DND-41 (cell line): ENCODE results near the gene ARHGAP26.

ENCODE experiments used
- ATAC-seq: fragments of 200-7000 bp; cut with Tn5 transposase; 3 replicates; pipeline ENCODE4 v1.9.1; 2021; ENCODE audit warnings: low read depth; ENCODE audit not compliant: insufficient read depth
- DNase-seq: peaks from one replicate; pipeline ENCODE4 v3.0.0-alpha.2; 2020
- H2AFZ ChIP-seq: 2 replicates; pipeline ENCODE4 v1.6.0; 2012; ENCODE audit warnings: low read depth, low read length
- H3K27ac ChIP-seq: 2 replicates; pipeline ENCODE4 v1.5.1; 2012; ENCODE audit warnings: low read length, inconsistent platforms
- H3K27me3 ChIP-seq: fragments of 200-600 bp; sonication (generic); 2 replicates; pipeline ENCODE4 v1.6.0; 2012; ENCODE audit warnings: low read length, mild to moderate bottlenecking, inconsistent platforms; ENCODE audit not compliant: insufficient read depth, poor library complexity
- H3K36me3 ChIP-seq: 2 replicates; pipeline ENCODE4 v1.5.1; 2012; ENCODE audit warnings: low read length, inconsistent platforms; ENCODE audit not compliant: insufficient read depth
- H3K4me1 ChIP-seq: 2 replicates; pipeline ENCODE4 v1.5.1; 2012; ENCODE audit warnings: mild to moderate bottlenecking, low read length; ENCODE audit not compliant: insufficient read depth
- H3K4me2 ChIP-seq: 2 replicates; pipeline ENCODE4 v1.6.0; 2012; ENCODE audit warnings: mild to moderate bottlenecking, moderate library complexity, low read length, inconsistent platforms; ENCODE audit not compliant: insufficient read depth
- H3K4me3 ChIP-seq, 2 experiments: fragments of 200-600 bp in 1 of 2; shearing (Covaris generic) in 1 of 2; 2 replicates each; pipeline ENCODE4 v1.5.1; 2012 to 2016; ENCODE audit warnings: inconsistent platforms in 2 of 2, low read length in 2 of 2, mild to moderate bottlenecking in 2 of 2, low read depth in 1 of 2, moderate library complexity in 1 of 2
- H3K79me2 ChIP-seq: 2 replicates; pipeline ENCODE4 v1.6.0; 2012; ENCODE audit warnings: low read length, inconsistent platforms; ENCODE audit not compliant: insufficient read depth
- H3K9ac ChIP-seq: 2 replicates; pipeline ENCODE4 v1.6.0; 2012; ENCODE audit warnings: low read depth, mild to moderate bottlenecking, inconsistent platforms, low read length, moderate library complexity
- H3K9me3 ChIP-seq: 2 replicates; pipeline ENCODE4 v1.5.1; 2012; ENCODE audit warnings: low read length, moderate library complexity, mild to moderate bottlenecking, inconsistent platforms; ENCODE audit not compliant: insufficient read depth, severe bottlenecking
- H4K20me1 ChIP-seq: 2 replicates; pipeline ENCODE4 v1.6.0; 2012; ENCODE audit warnings: low read length; ENCODE audit not compliant: insufficient read depth
- CTCF ChIP-seq: IDR thresholded peaks from 2 replicates; pipeline ENCODE4 v1.5.1; 2012; ENCODE audit warnings: borderline replicate concordance, low read length, moderate library complexity, mild to moderate bottlenecking; ENCODE audit not compliant: poor library complexity, severe bottlenecking; ENCODE audit errors: extremely low read depth
- EZH2 ChIP-seq: IDR thresholded peaks from 3 replicates; pipeline ENCODE4 v1.6.1; 2012; ENCODE audit warnings: borderline replicate concordance, low read depth, mild to moderate bottlenecking, moderate library complexity, low read length, inconsistent platforms; ENCODE audit not compliant: severe bottlenecking

The ARHGAP26 gene

DNA sequence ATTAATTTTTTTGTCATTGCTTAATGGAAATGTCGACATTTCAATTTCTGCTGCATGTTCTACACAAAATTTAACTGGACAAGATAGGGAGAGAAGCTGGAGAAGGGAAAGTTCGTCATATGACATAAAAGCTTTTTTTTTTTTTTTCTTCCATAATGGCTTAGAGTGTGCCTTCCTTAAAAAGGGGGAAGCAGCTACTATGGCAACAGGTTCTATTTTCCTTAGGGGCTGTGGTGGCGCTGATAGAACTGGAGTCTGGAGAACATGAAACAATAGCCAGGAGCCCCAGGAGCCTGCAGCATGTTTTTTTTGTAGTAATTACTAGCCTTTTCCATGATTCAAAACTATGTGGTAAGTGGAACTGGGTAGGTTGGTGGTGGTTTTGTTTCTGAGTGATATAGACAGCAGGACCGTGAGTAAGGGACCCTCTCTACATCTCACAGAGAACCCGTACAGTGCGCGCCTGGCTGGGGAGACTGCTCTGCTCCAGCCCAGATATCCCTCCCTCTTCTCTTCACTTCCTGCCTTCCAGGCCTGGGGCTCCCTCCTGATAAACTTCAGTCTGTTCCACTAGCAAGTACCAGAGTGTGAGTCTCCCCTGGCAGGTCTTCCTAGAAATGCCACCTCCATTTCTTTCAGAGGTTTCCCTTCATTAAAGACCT, 331.7 kb downstream of the ARHGAP26 start:
- TF ChIP-seq EZH2, result no peak
- no peak for TF ChIP-seq CTCF
- H3K36me3 ChIP-seq, result no peaks in the 10 kb centered on the region

DNA sequence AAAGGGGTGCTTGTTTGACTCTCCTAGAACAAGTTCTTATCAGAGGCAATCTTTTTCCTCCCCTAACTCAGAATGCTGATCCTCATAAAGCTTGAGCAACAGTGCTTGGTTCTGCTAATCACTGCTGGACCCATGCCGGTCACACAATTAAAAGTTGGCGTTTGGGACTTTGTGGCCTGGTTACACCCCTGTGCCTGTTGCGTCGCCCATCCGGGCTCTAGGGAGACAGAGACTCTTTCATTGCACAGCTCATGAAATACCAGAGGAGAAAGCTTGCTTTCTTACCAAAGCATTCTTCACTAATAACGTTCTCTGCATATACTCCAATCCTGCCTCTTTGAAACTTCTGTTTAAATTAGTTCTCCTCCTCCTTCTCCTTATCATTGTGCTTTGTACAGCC, 332.2 kb downstream of the ARHGAP26 start:
- no peaks in the 10 kb centered on the region for H3K36me3 ChIP-seq
- TF ChIP-seq EZH2 (no peak), CTCF (no peak)
- ATAC-seq (no peak), DNase-seq (no peak)
- no peak overlapping the region for H3K4me3 ChIP-seq
- no peaks in the 10 kb centered on the region for H3K27me3 ChIP-seq
- H3K9me3 ChIP-seq, result no peaks in the 10 kb centered on the region
- no peak overlapping the region for H3K27ac ChIP-seq
- H3K79me2 ChIP-seq, result no peaks in the 10 kb centered on the region
- no peak overlapping the region for H2AFZ ChIP-seq
- peaks cover 8% of the 10 kb centered on the region; the same call in 1 of the 2 replicates for H3K4me1 ChIP-seq
- no peak overlapping the region for H3K4me2 ChIP-seq
- no peaks in the 10 kb centered on the region for H4K20me1 ChIP-seq
- H3K9ac ChIP-seq, result no peak overlapping the region

More for the DNA sequence above, 331.7 kb downstream of the ARHGAP26 start:
- no peaks in the 10 kb centered on the region for H3K27me3 ChIP-seq
- DNase-seq, result peak; percentile 7
- no peaks in the 10 kb centered on the region for H3K79me2 ChIP-seq
- no peak overlapping the region for H3K4me3 ChIP-seq
- no peaks in the 10 kb centered on the region for H3K9me3 ChIP-seq
- H4K20me1 ChIP-seq, result no peaks in the 10 kb centered on the region
- no peak overlapping the region for H3K9ac ChIP-seq
- no peak overlapping the region for H2AFZ ChIP-seq
- ATAC-seq, result peak; percentile 53; the same call in 2 of the 3 replicates
- peaks cover 8% of the 10 kb centered on the region; the same call in 1 of the 2 replicates for H3K4me1 ChIP-seq
- no peak overlapping the region for H3K4me2 ChIP-seq
- H3K27ac ChIP-seq, result no peak overlapping the region

DNA sequence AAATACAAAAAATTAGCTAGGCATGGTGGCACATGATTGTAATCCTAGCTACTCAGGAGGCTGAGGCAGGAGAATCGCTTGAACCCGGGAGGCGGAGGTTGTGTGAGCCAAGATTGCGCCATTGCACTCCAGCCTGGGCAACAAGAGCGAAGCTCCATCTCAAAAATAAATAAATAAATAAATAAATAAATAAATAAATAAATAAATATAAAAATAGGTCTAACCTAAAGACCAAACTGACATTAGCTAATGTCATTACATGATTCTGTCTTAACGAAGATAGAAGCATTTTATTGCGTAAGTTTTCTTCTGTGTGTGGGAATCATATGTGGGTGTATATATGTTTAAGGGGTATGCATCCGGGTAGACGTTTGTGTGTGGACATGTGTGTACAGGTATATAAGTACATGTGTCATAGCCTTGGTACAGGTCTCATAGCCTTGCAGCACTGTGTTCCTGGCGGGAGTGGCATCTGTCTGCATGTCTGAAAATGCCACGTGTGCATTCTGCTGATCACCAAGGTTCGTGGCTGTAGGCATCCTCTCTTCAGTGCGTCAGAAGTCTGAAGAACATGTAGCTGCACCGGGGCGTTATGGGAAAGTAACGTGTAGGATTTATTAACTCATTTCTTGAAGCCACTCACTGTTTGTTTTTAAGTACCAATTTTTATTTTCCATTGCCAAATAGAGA, 335.2 kb downstream of the ARHGAP26 start:
- no peaks in the 10 kb centered on the region for H4K20me1 ChIP-seq
- H3K9me3 ChIP-seq, result no peaks in the 10 kb centered on the region
- H3K27ac ChIP-seq, result no peak overlapping the region
- no peak overlapping the region for H3K9ac ChIP-seq
- ATAC-seq (0 out of 3 replicates have a peak, but pooled peaks have one; percentile 20), DNase-seq (no peak)
- H3K4me3 ChIP-seq, result no peak overlapping the region
- H3K27me3 ChIP-seq, result no peaks in the 10 kb centered on the region
- H3K4me2 ChIP-seq, result no peak overlapping the region
- H2AFZ ChIP-seq, result no peak overlapping the region
- no peaks in the 10 kb centered on the region for H3K36me3 ChIP-seq
- peaks cover 8% of the 10 kb centered on the region; the same call in 1 of the 2 replicates for H3K4me1 ChIP-seq
- TF ChIP-seq EZH2, result no peak
- TF ChIP-seq CTCF, result no peak
- no peaks in the 10 kb centered on the region for H3K79me2 ChIP-seq
